Hepatocyte (in vitro differentiated cells): ENCODE measurements around the gene LRCOL1.

ENCODE experiments used
- CTCF ChIP-seq: fragments of 200-600 bp; sonication (generic); IDR thresholded peaks from 2 replicates; pipeline ENCODE4 v1.5.1; 2016; ENCODE audit warnings: antibody characterized with exemption, mild to moderate bottlenecking; ENCODE audit not compliant: poor library complexity
- EZH2 ChIP-seq: fragments of 200-600 bp; sonication (generic); IDR thresholded peaks from 2 replicates; pipeline ENCODE4 v1.6.1; 2016; ENCODE audit warnings: antibody characterized with exemption, mild to moderate bottlenecking, borderline replicate concordance
- EZH2phosphoT487 ChIP-seq: fragments of 200-600 bp; sonication (generic); IDR thresholded peaks from one replicate; pipeline ENCODE4 v1.6.1; 2018; ENCODE audit warnings: antibody characterized with exemption, mild to moderate bottlenecking, low read depth, moderate library complexity; ENCODE audit not compliant: unreplicated experiment, severe bottlenecking

GRCh38 chr12:132660052-132660451 is 49.7 kb upstream of the LRCOL1 start:
- TF ChIP-seq CTCF, result no peak
- TF ChIP-seq EZH2, result no peak
- no peak for TF ChIP-seq EZH2phosphoT487
